Measurements from ENCODE around the gene ZNF221.

ZNF221 gene

DNA sequence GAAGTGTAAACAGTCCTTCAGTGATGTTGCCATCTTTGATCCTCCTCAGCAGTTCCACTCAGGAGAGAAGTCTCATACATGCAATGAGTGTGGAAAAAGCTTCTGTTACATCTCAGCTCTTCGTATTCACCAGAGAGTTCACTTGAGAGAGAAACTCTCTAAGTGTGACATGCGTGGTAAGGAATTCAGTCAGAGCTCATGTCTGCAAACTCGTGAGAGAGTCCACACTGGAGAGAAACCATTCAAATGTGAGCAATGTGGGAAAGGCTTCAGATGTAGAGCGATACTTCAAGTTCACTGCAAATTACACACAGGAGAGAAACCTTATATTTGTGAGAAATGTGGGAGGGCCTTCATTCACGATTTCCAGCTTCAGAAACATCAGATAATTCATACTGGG lies 59.4 kb downstream of the ZNF221 start:
- no peaks in the 10 kb centered on the region for H3K27me3 ChIP-seq (ENCODE audit: insufficient read depth, low read length, poor library complexity)
- no peaks in the 10 kb centered on the region for H4K20me1 ChIP-seq (ENCODE audit: insufficient read depth, low read length)
- no peak overlapping the region for H3K9ac ChIP-seq (ENCODE audit: low read depth, low read length)
- H3K27ac ChIP-seq (ENCODE audit: low read length) = no peak overlapping the region
- H3K4me1 ChIP-seq (ENCODE audit: insufficient read depth, low read length) = no peaks in the 10 kb centered on the region
- peaks cover 62% of the 10 kb centered on the region for H3K36me3 ChIP-seq (ENCODE audit: insufficient read depth, low read length)
- no peak overlapping the region for H2AFZ ChIP-seq (ENCODE audit: low read depth, low read length)
- H3K79me2 ChIP-seq (ENCODE audit: insufficient read depth, low read length) = peaks cover 6% of the 10 kb centered on the region
- no peak overlapping the region for H3K4me3 ChIP-seq (ENCODE audit: low read depth in 1 of 2, low read length in 2 of 2)
- H3K9me3 ChIP-seq (ENCODE audit: insufficient read depth, low read length, severe bottlenecking) = peaks cover 34% of the 10 kb centered on the region
- H3K4me2 ChIP-seq (ENCODE audit: insufficient read depth, low read length) = no peak overlapping the region
- no peak for DNase-seq
- ATAC-seq (ENCODE audit: insufficient read depth, low read depth) = no peak
- no peak for TF ChIP-seq EZH2 (IDR thresholded peaks at IDR 0.05; ENCODE audit: borderline replicate concordance, low read depth, low read length, severe bottlenecking)
- TF ChIP-seq, protein P1, sequence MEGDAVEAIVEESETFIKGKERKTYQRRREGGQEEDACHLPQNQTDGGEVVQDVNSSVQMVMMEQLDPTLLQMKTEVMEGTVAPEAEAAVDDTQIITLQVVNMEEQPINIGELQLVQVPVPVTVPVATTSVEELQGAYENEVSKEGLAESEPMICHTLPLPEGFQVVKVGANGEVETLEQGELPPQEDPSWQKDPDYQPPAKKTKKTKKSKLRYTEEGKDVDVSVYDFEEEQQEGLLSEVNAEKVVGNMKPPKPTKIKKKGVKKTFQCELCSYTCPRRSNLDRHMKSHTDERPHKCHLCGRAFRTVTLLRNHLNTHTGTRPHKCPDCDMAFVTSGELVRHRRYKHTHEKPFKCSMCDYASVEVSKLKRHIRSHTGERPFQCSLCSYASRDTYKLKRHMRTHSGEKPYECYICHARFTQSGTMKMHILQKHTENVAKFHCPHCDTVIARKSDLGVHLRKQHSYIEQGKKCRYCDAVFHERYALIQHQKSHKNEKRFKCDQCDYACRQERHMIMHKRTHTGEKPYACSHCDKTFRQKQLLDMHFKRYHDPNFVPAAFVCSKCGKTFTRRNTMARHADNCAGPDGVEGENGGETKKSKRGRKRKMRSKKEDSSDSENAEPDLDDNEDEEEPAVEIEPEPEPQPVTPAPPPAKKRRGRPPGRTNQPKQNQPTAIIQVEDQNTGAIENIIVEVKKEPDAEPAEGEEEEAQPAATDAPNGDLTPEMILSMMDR (IDR thresholded peaks at IDR 0.05; ENCODE audit: borderline replicate concordance, extremely low read depth, low read length, poor library complexity, severe bottlenecking) = peak; percentile 4

All from DND-41 (cell line).